ENCODE measurements around the gene SPATA45.

DNA sequence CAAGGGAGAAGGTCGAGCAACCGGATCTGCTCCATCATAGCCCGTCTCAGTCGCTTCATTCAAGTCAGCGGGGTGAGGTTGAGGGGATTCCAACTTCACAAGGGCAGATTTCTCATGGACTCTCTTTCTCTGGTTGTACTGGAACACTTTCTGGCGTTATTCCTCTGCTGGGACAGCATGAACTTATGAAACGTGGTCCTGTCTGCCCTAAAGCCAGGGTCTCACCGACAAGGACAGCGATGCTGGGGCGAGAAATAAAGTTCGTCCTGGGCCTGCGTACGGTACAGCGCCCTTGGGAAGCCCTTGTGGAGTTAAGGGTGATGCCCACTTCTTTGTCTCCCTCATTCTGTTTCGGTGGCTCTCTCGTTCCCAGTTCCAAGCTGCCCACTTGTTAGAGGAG lies 9.3 kb upstream of the SPATA45 start:
- TF ChIP-seq, protein P1, sequence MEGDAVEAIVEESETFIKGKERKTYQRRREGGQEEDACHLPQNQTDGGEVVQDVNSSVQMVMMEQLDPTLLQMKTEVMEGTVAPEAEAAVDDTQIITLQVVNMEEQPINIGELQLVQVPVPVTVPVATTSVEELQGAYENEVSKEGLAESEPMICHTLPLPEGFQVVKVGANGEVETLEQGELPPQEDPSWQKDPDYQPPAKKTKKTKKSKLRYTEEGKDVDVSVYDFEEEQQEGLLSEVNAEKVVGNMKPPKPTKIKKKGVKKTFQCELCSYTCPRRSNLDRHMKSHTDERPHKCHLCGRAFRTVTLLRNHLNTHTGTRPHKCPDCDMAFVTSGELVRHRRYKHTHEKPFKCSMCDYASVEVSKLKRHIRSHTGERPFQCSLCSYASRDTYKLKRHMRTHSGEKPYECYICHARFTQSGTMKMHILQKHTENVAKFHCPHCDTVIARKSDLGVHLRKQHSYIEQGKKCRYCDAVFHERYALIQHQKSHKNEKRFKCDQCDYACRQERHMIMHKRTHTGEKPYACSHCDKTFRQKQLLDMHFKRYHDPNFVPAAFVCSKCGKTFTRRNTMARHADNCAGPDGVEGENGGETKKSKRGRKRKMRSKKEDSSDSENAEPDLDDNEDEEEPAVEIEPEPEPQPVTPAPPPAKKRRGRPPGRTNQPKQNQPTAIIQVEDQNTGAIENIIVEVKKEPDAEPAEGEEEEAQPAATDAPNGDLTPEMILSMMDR (IDR thresholded peaks at IDR 0.05), result no peak
- no peak for TF ChIP-seq POLR2A (IDR thresholded peaks at IDR 0.05)
